H1 (cell line): Measurements from ENCODE around the gene GPSM1. TPM values are rescaled to one million over a fixed set of nuclear protein-coding genes. Genes with fewer than 3 reads are reported as not detected.

Experiments
- CTCF ChIA-PET: fragments of 300-600 bp; sonication (Branson Sonifier 250); formaldehyde crosslinking; loops from one replicate; lab custom pipeline; 2021; ENCODE audit not compliant: partially characterized antibody; lab: Charles Lee
- POLR2A ChIA-PET: fragments of 300-600 bp; sonication (Branson Sonifier 250); formaldehyde crosslinking; loops from one replicate; lab custom pipeline; 2021; ENCODE audit warnings: inconsistent platforms; ENCODE audit not compliant: partially characterized antibody; lab: Charles Lee
- DNase-seq, 2 experiments: peaks; one replicate each; pipeline versions ENCODE4 v3.0.0 to v3.0.0-alpha.2; 2010 to 2022; ENCODE audit warnings: low spot score in 2 of 2, low read depth in 1 of 2, mixed read lengths in 1 of 2
- FAIRE-seq: peaks from 2 replicates; lab custom pipeline; 2011; peaks lifted over from hg19 to GRCh38; lab: Jason Lieb, UNC
- H2AFZ ChIP-seq: 2 replicates; pipeline ENCODE4 v1.8.1; 2012; ENCODE audit warnings: low read length, inconsistent platforms
- H2AK5ac ChIP-seq: 2 replicates; pipeline ENCODE4 v1.6.1; 2013; ENCODE audit warnings: low read depth, low read length
- H2BK120ac ChIP-seq: replicated peaks from 2 replicates; pipeline ENCODE3; 2013; ENCODE audit warnings: low read depth, low read length, inconsistent platforms
- H2BK12ac ChIP-seq: 2 replicates; pipeline ENCODE4 v1.6.1; 2013; ENCODE audit warnings: low read depth, low read length
- H2BK15ac ChIP-seq: 2 replicates; pipeline ENCODE4 v1.6.1; 2013; ENCODE audit warnings: low read length
- H2BK20ac ChIP-seq: 2 replicates; pipeline ENCODE4 v1.6.1; 2013; ENCODE audit warnings: low read length
- H2BK5ac ChIP-seq: 2 replicates; pipeline ENCODE4 v1.6.1; 2013; ENCODE audit warnings: low read depth, low read length
- H3K14ac ChIP-seq: 2 replicates; pipeline ENCODE4 v1.6.1; 2013; ENCODE audit warnings: inconsistent platforms; ENCODE audit not compliant: insufficient read length
- H3K18ac ChIP-seq: 2 replicates; pipeline ENCODE4 v1.6.1; 2013; ENCODE audit warnings: low read length; ENCODE audit errors: extremely low read depth
- H3K23ac ChIP-seq: 2 replicates; pipeline ENCODE4 v1.6.1; 2013; ENCODE audit warnings: inconsistent platforms; ENCODE audit not compliant: insufficient read length
- H3K23me2 ChIP-seq: 2 replicates; pipeline ENCODE4 v1.6.1; 2013; ENCODE audit warnings: low read depth, low read length
- H3K27ac ChIP-seq: 2 replicates; pipeline ENCODE4 v1.6.1; 2011; ENCODE audit warnings: low read depth, low read length, inconsistent platforms
- H3K27me3 ChIP-seq, 4 experiments: replicated peaks in 1 of 4; 1 replicate in 1 of 4; 2 replicates in 3 of 4; pipeline versions ENCODE4 v1.6.1 to v1.8.1; 2011 to 2013; ENCODE audit warnings: low read length in 3 of 4, mild to moderate bottlenecking in 3 of 4, inconsistent platforms in 2 of 4, mixed read lengths in 2 of 4, moderate library complexity in 1 of 4; ENCODE audit not compliant: control insufficient read depth in 3 of 4, insufficient read depth in 3 of 4; ENCODE audit errors: extremely low read depth in 1 of 4
- H3K36me3 ChIP-seq, 4 experiments: 2 replicates each; pipeline versions ENCODE4 v1.6.1 to v1.8.1; 2011 to 2013; ENCODE audit warnings: mild to moderate bottlenecking in 4 of 4, low read length in 3 of 4, moderate library complexity in 2 of 4, control low read depth in 1 of 4, inconsistent platforms in 1 of 4; ENCODE audit not compliant: insufficient read depth in 4 of 4, control insufficient read depth in 2 of 4
- H3K4ac ChIP-seq: replicated peaks from 2 replicates; pipeline ENCODE3; 2013; ENCODE audit warnings: low read length, low read depth, mixed read lengths, inconsistent platforms; ENCODE audit not compliant: insufficient read length
- H3K4me1 ChIP-seq, 4 experiments: replicated peaks in 1 of 4; 1 replicate in 1 of 4; 2 replicates in 3 of 4; pipeline versions ENCODE4 v1.6.1 to v1.8.1; 2011 to 2013; ENCODE audit warnings: low read length in 3 of 4, inconsistent platforms in 2 of 4, mixed read lengths in 1 of 4; ENCODE audit not compliant: insufficient read depth in 4 of 4, control insufficient read depth in 3 of 4
- H3K4me2 ChIP-seq, 2 experiments: 2 replicates each; pipeline versions ENCODE4 v1.6.1 to v1.8.1; 2011 to 2013; ENCODE audit warnings: low read depth in 2 of 2, low read length in 2 of 2, control low read depth in 1 of 2, inconsistent platforms in 1 of 2, mild to moderate bottlenecking in 1 of 2; ENCODE audit not compliant: insufficient read depth in 1 of 2
- H3K4me3 ChIP-seq, 4 experiments: fragments of 200-600, 300-600 bp in 1 of 4; sonication (generic), shearing (Covaris generic), sonication (Bioruptor Twin) in 1 of 4; 2 replicates each; pipeline versions ENCODE4 v1.5.1 to v1.8.1; 2011 to 2016; ENCODE audit warnings: low read length in 4 of 4, low read depth in 3 of 4, control low read depth in 2 of 4, inconsistent platforms in 2 of 4, mild to moderate bottlenecking in 2 of 4, mixed read lengths in 1 of 4, moderate library complexity in 1 of 4; ENCODE audit not compliant: insufficient read depth in 2 of 4; ENCODE audit errors: extremely low read depth in 1 of 4
- H3K56ac ChIP-seq: replicated peaks from 2 replicates; pipeline ENCODE3; 2013; ENCODE audit warnings: low read depth, mild to moderate bottlenecking, mixed read lengths, low read length, inconsistent platforms; ENCODE audit not compliant: insufficient read length
- H3K79me1 ChIP-seq: 2 replicates; pipeline ENCODE4 v1.6.1; 2013; ENCODE audit warnings: low read depth, low read length, control low read depth
- H3K79me2 ChIP-seq, 2 experiments: 2 replicates each; pipeline versions ENCODE4 v1.6.1 to v1.8.1; 2012 to 2013; ENCODE audit warnings: low read length in 2 of 2, mild to moderate bottlenecking in 2 of 2, inconsistent platforms in 1 of 2; ENCODE audit not compliant: insufficient read depth in 2 of 2, control insufficient read depth in 1 of 2
- H3K9ac ChIP-seq, 4 experiments: replicated peaks in 1 of 4; 1 replicate in 1 of 4; 2 replicates in 3 of 4; pipeline versions ENCODE4 v1.6.1 to v1.8.1; 2011 to 2013; ENCODE audit warnings: low read depth in 3 of 4, low read length in 3 of 4, control low read depth in 2 of 4, mild to moderate bottlenecking in 2 of 4, moderate library complexity in 2 of 4, inconsistent platforms in 1 of 4; ENCODE audit errors: extremely low read depth in 1 of 4
- H3K9me3 ChIP-seq, 2 experiments: 2 replicates each; pipeline versions ENCODE4 v1.6.1 to v1.8.1; 2012 to 2013; ENCODE audit warnings: mild to moderate bottlenecking in 2 of 2, moderate library complexity in 2 of 2, control low read depth in 1 of 2, inconsistent platforms in 1 of 2, low read depth in 1 of 2, low read length in 1 of 2, mixed read lengths in 1 of 2; ENCODE audit not compliant: insufficient read depth in 2 of 2
- H4K20me1 ChIP-seq, 2 experiments: replicated peaks in 1 of 2; 2 replicates each; pipeline versions ENCODE3 to v1.8.1; 2011 to 2013; ENCODE audit warnings: inconsistent platforms in 2 of 2, low read length in 2 of 2, mild to moderate bottlenecking in 1 of 2; ENCODE audit not compliant: insufficient read depth in 2 of 2, control insufficient read depth in 1 of 2
- H4K5ac ChIP-seq: 2 replicates; pipeline ENCODE4 v1.6.1; 2013; ENCODE audit warnings: low read length, low read depth, mixed read lengths, inconsistent platforms; ENCODE audit not compliant: insufficient read length
- H4K8ac ChIP-seq: 2 replicates; pipeline ENCODE4 v1.8.0; 2013; ENCODE audit warnings: mild to moderate bottlenecking, moderate library complexity, low read length, inconsistent platforms; ENCODE audit not compliant: insufficient read depth; ENCODE audit errors: extremely low read depth
- H4K91ac ChIP-seq: replicated peaks from 2 replicates; pipeline ENCODE3; 2013; ENCODE audit warnings: low read length, mixed read lengths, inconsistent platforms; ENCODE audit not compliant: insufficient read length
- BRCA1 ChIP-seq: IDR thresholded peaks from 2 replicates; pipeline ENCODE4 v1.6.1; 2012; ENCODE audit warnings: low read depth, low read length, improper control_type of control experiment
- CREB1 ChIP-seq: IDR thresholded peaks from 2 replicates; pipeline ENCODE4 v1.6.1; 2012; ENCODE audit warnings: inconsistent platforms
- E2F6 ChIP-seq: IDR thresholded peaks from 2 replicates; pipeline ENCODE4 v1.6.1; 2012; ENCODE audit warnings: inconsistent platforms
- EGR1 ChIP-seq: IDR thresholded peaks from 2 replicates; pipeline ENCODE4 v1.6.1; 2011; ENCODE audit warnings: low read depth, low read length, borderline replicate concordance
- FOSL1 ChIP-seq: IDR thresholded peaks from 2 replicates; pipeline ENCODE4 v1.6.1; 2011; ENCODE audit warnings: mild to moderate bottlenecking, low read depth, low read length, moderate library complexity; ENCODE audit not compliant: insufficient read depth
- JUN ChIP-seq: IDR thresholded peaks from 2 replicates; pipeline ENCODE4 v1.6.1; 2011; ENCODE audit warnings: low read depth, mild to moderate bottlenecking, improper control_type of control experiment, low read length
- RAD21 ChIP-seq, 2 experiments: IDR thresholded peaks in 1 of 2; conservative IDR thresholded peaks in 1 of 2; 2 replicates each; pipeline ENCODE4 v1.6.1; 2011; ENCODE audit warnings: low read depth in 2 of 2, low read length in 2 of 2, improper control_type of control experiment in 1 of 2, inconsistent platforms in 1 of 2, mild to moderate bottlenecking in 1 of 2, moderate library complexity in 1 of 2
- RNF2 ChIP-seq: fragments of 200-900, 300-1000 bp; sonication (generic); IDR thresholded peaks from 2 replicates; pipeline ENCODE4 v1.7.1; 2016; ENCODE audit warnings: borderline replicate concordance, low read depth, mild to moderate bottlenecking, antibody characterized with exemption, low read length; ENCODE audit not compliant: poor library complexity, severe bottlenecking; ENCODE audit errors: missing control alignments
- TAF7 ChIP-seq: optimal IDR thresholded peaks from 2 replicates; pipeline ENCODE3; 2011; ENCODE audit warnings: low read depth, mild to moderate bottlenecking, inconsistent platforms, low read length, moderate library complexity, borderline replicate concordance
- TEAD4 ChIP-seq: IDR thresholded peaks from 2 replicates; pipeline ENCODE4 v1.6.1; 2012; ENCODE audit warnings: low read depth, low read length, inconsistent platforms, mixed read lengths
- ZNF274 ChIP-seq: IDR thresholded peaks from 2 replicates; pipeline ENCODE4 v1.7.0; 2012; ENCODE audit warnings: low read length, borderline replicate concordance; ENCODE audit errors: extremely low read depth
- WGBS, 2 experiments: shearing (Covaris generic) in 1 of 2; methylation state at CpG; one replicate each; pipeline versions ENCODE4 v1.1.6 to v1.1.7; 2013 to 2015; ENCODE audit warnings: low lambda C conversion rate in 2 of 2, mixed read lengths in 2 of 2, inconsistent platforms in 1 of 2, low coverage in 1 of 2, missing lambda C conversion rate in 1 of 2; ENCODE audit not compliant: insufficient replicate concordance in 2 of 2, insufficient coverage in 1 of 2, insufficient read length in 1 of 2; ENCODE audit errors: extremely low coverage in 1 of 2, missing lambda C conversion rate in 1 of 2; 5-methylcytosine and 5-hydroxymethylcytosine counted together
- polyA plus RNA-seq, 7 experiments: library from polyadenylated mRNA; depleted of rRNA in 3 of 7; stranded (reverse) in 5 of 7; unstranded in 2 of 7; fragments of >200 nt in 5 of 7; fragments of 200-250 nt in 2 of 7; gene quantifications; 1 replicate in 5 of 7; 2 replicates in 1 of 7; 4 replicates in 1 of 7; pipeline versions ENCODE4 v1.2.1 to v1.2.3, GENCODE V29; 2011 to 2013; ENCODE audit warnings: missing spikeins in 2 of 7, mixed read lengths in 2 of 7
- total RNA-seq: library from RNA; stranded (reverse); fragmentation: NEBNext Ultra II Directional; extraction: Animal tissue kit (Norgen Biotek cat#: 25700); gene quantifications from 2 replicates; pipeline ENCODE4 v1.2.1, GENCODE V29; 2021

The GPSM1 gene
- total and polyA plus RNA-seq, 2 of the 8 experiments (the other 6 are each of a cell fraction or from before 2014, with no cell fraction given): 12.8 to 18.0 TPM

DNA sequence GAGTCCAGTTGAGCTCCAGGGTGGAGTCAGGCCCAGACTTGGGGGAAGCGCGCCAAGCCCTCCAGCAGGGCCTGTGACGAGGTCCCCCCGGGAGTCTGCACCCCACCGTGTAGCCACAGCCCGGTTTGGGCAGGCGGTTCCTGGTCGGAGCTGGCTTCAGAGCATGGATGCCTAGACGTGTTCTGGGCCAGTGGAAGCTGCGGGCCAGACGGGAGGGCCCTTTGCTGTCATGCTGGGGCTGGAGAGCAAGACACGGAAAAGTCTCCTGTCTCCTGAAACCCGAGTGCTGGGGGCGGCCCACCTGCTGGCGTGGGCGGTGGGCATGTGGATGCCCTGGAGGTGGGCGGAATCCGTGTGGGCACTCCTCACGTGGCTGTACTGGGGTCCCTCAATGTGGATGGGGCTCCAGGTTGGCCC, 1.9 kb downstream of the GPSM1 start:
- no peak overlapping the region for H3K14ac ChIP-seq
- peaks cover 4% of the 10 kb centered on the region; the same call in 1 of the 2 replicates for H3K23me2 ChIP-seq
- WGBS, 2 experiments: 95% methylated on average over 19 of the region's 19 CpGs; no CpG with 5 or more reads in 1 of the 2 experiments
- TF ChIP-seq CREB1 (no peak), EGR1 (no peak), RNF2 (no peak), RAD21 (IDR thresholded peaks at IDR 0.05 in 1 of 2, conservative IDR thresholded peaks at IDR 0.05 in 1 of 2; ENCODE audit: low read depth in 2 of 2, low read length in 2 of 2) (no peak), E2F6 (no peak), JUN (no peak), FOSL1 (no peak), TEAD4 (no peak), TAF7 (no peak), ZNF274 (no peak), BRCA1 (no peak)

More for the DNA sequence above, 1.9 kb downstream of the GPSM1 start:
- Histone ChIP-seq H4K20me1 (peaks cover 0 to 8% of the 10 kb centered on the region in 2 experiments), H3K9ac (no peak overlapping the region), H3K4me3 (no peak overlapping the region), H2BK120ac (peak overlapping the region; percentile 54), H3K18ac (no peak overlapping the region; the same call in 1 of the 2 replicates), H3K56ac (no peak overlapping the region), H3K79me1 (0 out of 2 replicates have a peak, but pooled peaks cover 2% of the 10 kb centered on the region), H4K91ac (peak overlapping the region; percentile 55), H3K27me3 (no peaks in the 10 kb centered on the region), H2BK12ac (peak overlapping the region; percentile 75; the same call in 1 of the 2 replicates), H3K23ac (no peak overlapping the region), H3K27ac (no peak overlapping the region), H2AFZ (no peak overlapping the region), H2BK5ac (no peak overlapping the region), H3K79me2 (no peaks in the 10 kb centered on the region), H3K4me2 (no peak overlapping the region), H4K8ac (no peak overlapping the region; the same call in 1 of the 2 replicates), H3K4ac (no peak overlapping the region), H4K5ac (no peak overlapping the region), H3K36me3 (no peaks in the 10 kb centered on the region), H2BK20ac (no peak overlapping the region), H2BK15ac (0 out of 2 replicates have a peak overlapping the region, but pooled peaks have one; percentile 40), H2AK5ac (no peak overlapping the region), H3K9me3 (no peaks in the 10 kb centered on the region), H3K4me1 (peaks cover 0 to 30% (median 20%) of the 10 kb centered on the region in 4 experiments; a peak in 6 of 7 replicates)
- no peak for DNase-seq
- POLR2A ChIA-PET: interaction anchor here (0.8 to 2.8 kb wide), 4 partner anchors 21 to 399 kb away, joined by 4 to 7 read pairs (median 4); partner anchors contain the start of gene DNLZ
- CTCF ChIA-PET: interaction anchor here (0.8 to 1.9 kb wide), 2 partner anchors 10 to 34 kb away, joined by 3 to 6 read pairs; partner anchors contain the start of gene DNLZ
- FAIRE-seq: no peak
